HCT116 (cell line): ENCODE measurements around the gene VPS26B. TPM values are rescaled to one million over a fixed set of nuclear protein-coding genes. Genes with fewer than 3 reads are reported as not detected.

ENCODE experiments used
- ATAC-seq: fragments of 200-7000 bp; cut with Tn5 transposase; 2 replicates; pipeline ENCODE4 v1.9.1; 2020; ENCODE audit warnings: mild to moderate bottlenecking, moderate library complexity
- BruUV-seq: library from RNA; stranded (reverse); fragments of 400-500 nt; replicated peaks from 2 replicates; lab custom pipeline; 2021; lab: Mats Ljungman, UMichigan
- CTCF ChIA-PET: fragments of 300-600 bp; sonication (Branson Sonifier 250); formaldehyde crosslinking; loops from one replicate; lab custom pipeline; 2021; ENCODE audit warnings: antibody characterized with exemption; lab: Charles Lee
- POLR2A ChIA-PET: fragments of 300-600, 350-600 bp; sonication (Branson Sonifier 250); formaldehyde crosslinking; loops from one replicate; lab custom pipeline; 2021; ENCODE audit warnings: antibody characterized with exemption; lab: Charles Lee
- RAD21 ChIA-PET, 2 experiments: fragments of 300-600 bp; sonication (Branson Sonifier 250); formaldehyde crosslinking; loops; one replicate each; lab custom pipeline; 2023; ENCODE audit warnings: low total read pairs in 2 of 2; ENCODE audit not compliant: uncharacterized antibody in 2 of 2, unreplicated experiment in 2 of 2, low non-redundant PET in 1 of 2; lab: Charles Lee
- DNase-seq: peaks from one replicate; pipeline ENCODE4 v3.0.0-alpha.2; 2010; ENCODE audit warnings: low read depth, low spot score
- H2AFZ ChIP-seq: fragments of 200-600 bp; shearing (Covaris generic), sonication (generic); 2 replicates; pipeline ENCODE4 v1.6.1; 2017; ENCODE audit warnings: low read depth, mixed run types, mixed read lengths, antibody characterized with exemption, low read length; ENCODE audit not compliant: poor library complexity, severe bottlenecking
- H3K27ac ChIP-seq: 2 replicates; pipeline ENCODE4 v1.5.1; 2012; ENCODE audit warnings: low read depth, low read length
- H3K27me3 ChIP-seq: fragments of 200-600 bp; sonication (generic); 2 replicates; pipeline ENCODE4 v1.6.1; 2016; ENCODE audit warnings: mixed run types, low read length, mixed read lengths; ENCODE audit not compliant: insufficient read depth
- H3K36me3 ChIP-seq, 2 experiments: fragments of 200-500 bp in 1 of 2; fragments of 200-600 bp in 1 of 2; sonication (Bioruptor generic) in 1 of 2; sonication (generic) in 1 of 2; 2 replicates each; pipeline versions ENCODE4 v1.5.1 to v1.6.1; 2014 to 2016; ENCODE audit warnings: low read length in 2 of 2, inconsistent platforms in 1 of 2, mixed read lengths in 1 of 2, mixed run types in 1 of 2; ENCODE audit not compliant: insufficient read depth in 2 of 2, control insufficient read depth in 1 of 2
- H3K4me1 ChIP-seq, 2 experiments: fragments of 200-600 bp in 1 of 2; sonication (generic) in 1 of 2; 2 replicates each; pipeline versions ENCODE4 v1.5.1 to v1.6.1; 2012 to 2017; ENCODE audit warnings: low read length in 2 of 2, inconsistent platforms in 1 of 2, mild to moderate bottlenecking in 1 of 2, mixed read lengths in 1 of 2, mixed run types in 1 of 2, moderate library complexity in 1 of 2; ENCODE audit not compliant: insufficient read depth in 2 of 2, control insufficient read depth in 1 of 2
- H3K4me2 ChIP-seq: fragments of 200-600 bp; sonication (generic); 2 replicates; pipeline ENCODE4 v1.6.1; 2017; ENCODE audit warnings: mixed run types, low read length, mixed read lengths
- H3K4me3 ChIP-seq, 2 experiments: fragments of 200-600 bp in 1 of 2; sonication (generic) in 1 of 2; replicated peaks in 1 of 2; 2 replicates each; pipeline ENCODE4 v1.5.1; 2011 to 2016; ENCODE audit warnings: low read length in 2 of 2, control low read depth in 1 of 2, low read depth in 1 of 2, mild to moderate bottlenecking in 1 of 2, mixed read lengths in 1 of 2, mixed run types in 1 of 2
- H3K79me2 ChIP-seq: fragments of 200-600 bp; sonication (generic); 2 replicates; pipeline ENCODE4 v1.6.1; 2017; ENCODE audit warnings: mild to moderate bottlenecking, mixed run types, low read length, moderate library complexity, mixed read lengths; ENCODE audit not compliant: insufficient read depth
- H3K9ac ChIP-seq: fragments of 200-600 bp; sonication (generic); 2 replicates; pipeline ENCODE4 v1.6.1; 2016; ENCODE audit warnings: low read length, mixed read lengths
- H3K9me2 ChIP-seq: fragments of 200-600 bp; sonication (generic), shearing (Covaris generic); 2 replicates; pipeline ENCODE4 v1.6.1; 2017; ENCODE audit warnings: mixed run types, mild to moderate bottlenecking, moderate library complexity; ENCODE audit not compliant: insufficient read depth
- H3K9me3 ChIP-seq, 2 experiments: fragments of 200-500 bp in 1 of 2; fragments of 200-600 bp in 1 of 2; sonication (Bioruptor generic) in 1 of 2; sonication (generic) in 1 of 2; 2 replicates each; pipeline ENCODE4 v1.6.1; 2014 to 2017; ENCODE audit warnings: low read length in 2 of 2, mixed read lengths in 2 of 2, inconsistent platforms in 1 of 2, low read depth in 1 of 2, mild to moderate bottlenecking in 1 of 2, mixed run types in 1 of 2, moderate library complexity in 1 of 2; ENCODE audit not compliant: control insufficient read depth in 1 of 2, insufficient read depth in 1 of 2
- H4K20me1 ChIP-seq: fragments of 200-600 bp; sonication (generic), shearing (Covaris generic); 2 replicates; pipeline ENCODE4 v1.6.1; 2017; ENCODE audit warnings: mixed run types, mild to moderate bottlenecking, moderate library complexity; ENCODE audit not compliant: insufficient read depth
- CEBPB ChIP-seq: IDR thresholded peaks from 2 replicates; pipeline ENCODE4 v1.6.1; 2012; ENCODE audit warnings: low read depth
- EGR1 ChIP-seq: IDR thresholded peaks from 2 replicates; pipeline ENCODE4 v1.6.1; 2012; ENCODE audit warnings: low read depth
- ELF1 ChIP-seq: IDR thresholded peaks from 2 replicates; pipeline ENCODE4 v1.6.1; 2012; ENCODE audit warnings: low read depth, borderline replicate concordance
- EZH2 ChIP-seq: fragments of 200-600 bp; sonication (generic); IDR thresholded peaks from 2 replicates; pipeline ENCODE4 v1.6.1; 2017; ENCODE audit warnings: antibody characterized with exemption, mixed run types
- FOSL1 ChIP-seq: IDR thresholded peaks from 2 replicates; pipeline ENCODE4 v1.6.1; 2012; ENCODE audit warnings: low read depth
- JUND ChIP-seq: IDR thresholded peaks from 2 replicates; pipeline ENCODE4 v1.6.1; 2012
- POLR2A ChIP-seq: IDR thresholded peaks from 2 replicates; pipeline ENCODE4 v1.7.0; 2011; ENCODE audit warnings: borderline replicate concordance; ENCODE audit not compliant: insufficient read depth, insufficient read length; ENCODE audit errors: extremely low read depth
- POLR2AphosphoS5 ChIP-seq: IDR thresholded peaks from 2 replicates; pipeline ENCODE4 v1.6.1; 2011; ENCODE audit warnings: mild to moderate bottlenecking, low read depth, low read length, moderate library complexity
- TCF7L2 ChIP-seq: IDR thresholded peaks from 2 replicates; pipeline ENCODE4 v1.7.0; 2011; ENCODE audit warnings: borderline replicate concordance, inconsistent platforms; ENCODE audit not compliant: insufficient read depth, insufficient read length; ENCODE audit errors: extremely low read depth
- YY1 ChIP-seq: IDR thresholded peaks from 2 replicates; pipeline ENCODE4 v1.6.1; 2011; ENCODE audit warnings: low read length, low read depth, moderate library complexity, mild to moderate bottlenecking; ENCODE audit not compliant: insufficient replicate concordance; ENCODE audit errors: extremely low read depth
- ZBTB33 ChIP-seq: IDR thresholded peaks from 2 replicates; pipeline ENCODE4 v1.6.1; 2011; ENCODE audit warnings: mild to moderate bottlenecking, low read length, moderate library complexity; ENCODE audit not compliant: insufficient replicate concordance; ENCODE audit errors: extremely low read depth
- ZFX ChIP-seq: fragments of 450-650 bp; IDR thresholded peaks from 2 replicates; pipeline ENCODE4 v1.6.1; 2017
- ZNF274 ChIP-seq: fragments of 200-500 bp; sonication (Bioruptor generic); IDR thresholded peaks from 2 replicates; pipeline ENCODE4 v1.6.1; 2014; ENCODE audit warnings: mild to moderate bottlenecking, low read depth, low read length, inconsistent platforms
- intact Hi-C: fragments of 100-400 bp; cut with micrococcal nuclease; formaldehyde crosslinking; loops from 2 replicates; pipeline ENCODE4 v1.10.0; 2022
- total RNA-seq: library from RNA; stranded (reverse); gene quantifications from one replicate; pipeline ENCODE4 v1.2.1, GENCODE V29; 2021; ENCODE audit not compliant: unreplicated experiment

VPS26B gene
- total RNA-seq, 1 experiment from 2014 or later = 26.6 TPM

- CTCF ChIA-PET = no interaction called here
Observed at GRCh38 chr11:134178032-134178674, 46.3 kb upstream of the VPS26B start.

More at GRCh38 chr11:134178032-134178674, 46.3 kb upstream of the VPS26B start:
- Histone ChIP-seq H3K4me3 (no peak overlapping the region), H3K9me2 (no peaks in the 10 kb centered on the region), H3K4me1 (no peaks in the 10 kb centered on the region), H3K4me2 (no peak overlapping the region), H3K9ac (no peak overlapping the region), H3K27ac (no peak overlapping the region), H3K27me3 (no peaks in the 10 kb centered on the region), H3K79me2 (no peaks in the 10 kb centered on the region), H3K36me3 (peaks cover 45 to 53% of the 10 kb centered on the region in 2 experiments), H4K20me1 (no peaks in the 10 kb centered on the region), H3K9me3 (no peaks in the 10 kb centered on the region), H2AFZ (no peak overlapping the region)
- DNase-seq (no peak), ATAC-seq (no peak)
- TF ChIP-seq FOSL1 (no peak), ZBTB33 (no peak), CEBPB (no peak), TCF7L2 (no peak), POLR2A (no peak), ELF1 (no peak), ZNF274 (no peak), YY1 (no peak), JUND (no peak), ZFX (no peak), POLR2AphosphoS5 (no peak), EZH2 (no peak), EGR1 (no peak)
- POLR2A ChIA-PET = no interaction called here
- RAD21 ChIA-PET = no interaction called here
- no TSS peak for BruUV-seq
- intact Hi-C loops = no loop called here
